Activated CD4-positive, alpha-beta T cell treated with anti-CD3 and anti-CD28 coated beads for 24 hours (primary cell): ENCODE results near the gene TRIM75.
"Not testable (repeated sequence)": the region's sequence is repeated elsewhere in the genome, so short reads cannot be mapped to it uniquely, and the experiment has no call there.

Experiments
- DNase-seq, 2 donors: peaks; one replicate each; pipeline ENCODE4 v3.0.0-alpha.2; 2020; ENCODE audit warnings: low read depth in 2 of 2

Gene TRIM75

GRCh38 chr4:165053645-165054044 is at the start of gene TRIM75:
TRIM75 (plus strand) TSS chr4:165053866; CDS start chr4:165059148, 5,282 bp downstream.
- no peak for DNase-seq

GRCh38 chr4:165005352-165005925 is 48.2 kb upstream of the TRIM75 start:
- DNase-seq = no peak

GRCh38 chr4:165006456-165006855 is 47.2 kb upstream of the TRIM75 start:
- no peak for DNase-seq

GRCh38 chr4:165006886-165007285 is 46.8 kb upstream of the TRIM75 start:
- DNase-seq = no peak

GRCh38 chr4:165009493-165010227 is 44.0 kb upstream of the TRIM75 start:
- DNase-seq = no peak

DNA sequence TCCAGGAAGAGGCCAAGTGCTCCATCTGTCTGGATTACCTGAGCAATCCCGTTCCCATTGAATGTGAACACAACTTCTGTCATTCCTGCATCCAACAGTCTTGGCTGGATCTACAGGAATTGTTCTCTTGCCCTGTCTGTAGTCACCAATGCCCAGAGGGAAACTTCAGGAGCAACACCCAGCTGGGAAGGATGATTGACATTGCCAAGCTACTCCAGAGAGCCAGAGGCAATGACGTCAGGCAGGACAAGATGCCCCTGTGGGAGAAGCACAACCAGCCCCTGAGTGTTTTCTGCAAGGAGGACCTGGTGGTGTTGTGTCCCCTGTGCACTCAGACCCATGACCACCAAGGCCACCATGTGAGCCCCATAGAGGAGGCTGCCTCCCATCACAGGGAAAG is 43.2 kb upstream of the TRIM75 start:
- no peak for DNase-seq

GRCh38 chr4:165010991-165011390 is 42.7 kb upstream of the TRIM75 start:
- DNase-seq = no peak

DNA sequence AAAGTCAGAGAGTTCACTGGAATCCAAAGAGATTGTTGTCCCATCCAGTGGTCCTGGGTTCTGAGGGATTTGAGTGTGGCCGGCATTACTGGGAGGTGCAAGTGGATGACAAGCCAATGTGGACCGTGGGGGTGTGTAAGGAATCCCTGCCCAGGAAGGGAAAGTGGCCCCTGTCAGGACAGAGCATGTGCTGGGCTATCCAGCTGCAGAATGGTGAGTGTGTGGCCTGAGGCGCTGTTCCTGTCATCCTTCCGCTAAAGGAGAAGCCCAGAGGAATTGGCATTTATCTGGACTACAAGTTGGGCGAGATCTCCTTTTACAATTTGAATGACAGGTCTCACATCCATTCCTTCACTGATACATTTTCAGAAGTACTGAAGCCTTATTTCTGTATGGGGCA is 42.3 kb upstream of the TRIM75 start:
- no peak for DNase-seq

DNA sequence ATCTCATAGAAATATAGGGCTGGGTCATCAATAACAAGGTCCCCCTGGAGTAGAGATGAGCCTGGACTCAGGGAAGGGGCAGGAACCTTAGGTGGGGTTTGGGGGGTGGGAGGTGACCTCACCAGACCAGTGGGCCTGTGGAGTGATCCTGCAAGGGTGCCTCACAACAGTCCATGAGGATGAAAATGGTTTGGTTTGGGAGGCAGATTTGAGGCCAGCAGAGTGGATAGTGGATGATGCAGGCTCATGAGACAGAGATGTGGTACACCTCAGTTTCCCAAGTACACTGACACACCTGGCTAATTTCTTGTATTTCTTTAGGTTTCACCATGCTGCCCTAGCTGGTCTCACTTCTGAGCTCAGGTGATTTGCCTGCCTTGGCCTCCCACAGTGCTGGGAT is 40.0 kb upstream of the TRIM75 start:
- DNase-seq = no peak

GRCh38 chr4:165016971-165017370 is 36.7 kb upstream of the TRIM75 start:
- no peak for DNase-seq

- not testable (repeated sequence) for DNase-seq
Observed at GRCh38 chr4:165019995-165020394, 33.7 kb upstream of the TRIM75 start.

DNA sequence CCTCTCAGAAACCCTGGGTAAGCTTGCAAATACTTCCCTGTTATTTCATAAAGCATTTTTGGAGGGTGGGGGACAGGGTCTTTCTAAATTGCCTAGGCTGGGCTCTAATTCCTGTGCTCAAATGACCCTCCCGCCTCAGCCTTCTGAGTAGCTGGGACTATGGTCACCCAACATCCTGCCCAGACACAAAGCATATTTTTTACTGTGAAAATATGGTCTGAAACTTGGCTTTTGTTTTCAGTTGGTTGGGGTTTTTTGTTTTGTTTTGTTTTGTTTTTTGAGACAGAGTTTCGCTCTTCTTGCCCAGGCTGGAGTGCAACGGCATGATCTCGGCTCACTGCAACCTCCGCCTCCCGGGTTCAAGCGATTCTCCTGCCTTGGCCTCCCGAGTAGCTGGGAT is 27.9 kb upstream of the TRIM75 start:
- not testable (repeated sequence) for DNase-seq

- no peak for DNase-seq
Observed at GRCh38 chr4:165027762-165028402, 25.8 kb upstream of the TRIM75 start.

- no peak for DNase-seq
Observed at GRCh38 chr4:165031436-165032211, 22.0 kb upstream of the TRIM75 start, which contains the start of gene TRIM60. TRIM60 (plus strand) TSS chr4:165031999; CDS start chr4:165040073, 8,074 bp downstream.

DNA sequence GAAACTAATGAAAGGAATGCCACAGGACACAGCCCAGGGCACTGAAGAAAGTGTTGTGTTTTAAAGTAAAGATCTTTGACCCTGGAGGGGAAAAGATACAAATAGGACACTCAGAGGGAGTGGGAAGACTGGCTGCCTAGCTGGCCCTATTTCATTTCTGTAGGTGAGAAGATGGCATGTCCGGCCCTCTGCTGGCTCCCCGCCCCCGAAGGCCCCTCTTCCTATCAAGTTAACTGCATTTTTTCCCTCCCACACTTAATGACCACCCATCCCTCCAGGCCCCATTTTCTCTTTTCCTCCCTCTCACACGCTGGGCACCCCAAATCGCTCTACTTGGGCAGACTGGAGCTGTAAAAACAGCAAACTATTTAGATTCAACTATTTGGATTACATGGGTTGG is 5.5 kb upstream of the TRIM75 start:
- DNase-seq = no peak

DNA sequence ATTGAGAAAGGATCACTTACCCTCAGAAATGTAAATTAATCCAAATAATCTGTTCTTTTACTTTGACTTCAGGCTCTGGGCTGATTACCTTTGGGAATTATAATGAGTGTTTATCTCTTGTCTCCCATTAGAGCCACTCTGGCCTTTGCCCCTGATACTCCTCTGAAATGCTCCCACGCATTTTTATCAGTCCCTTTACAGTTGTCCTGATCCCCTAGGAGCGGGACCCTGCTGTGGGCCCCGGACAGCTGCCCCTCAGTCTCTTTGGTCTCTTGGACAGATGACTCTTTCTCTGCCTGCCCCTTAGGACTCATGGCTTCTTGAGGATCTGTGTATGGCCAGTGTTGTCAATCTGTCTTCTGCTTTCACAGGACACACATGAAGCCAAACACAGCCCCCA is 1.0 kb upstream of the TRIM75 start:
- no peak for DNase-seq

GRCh38 chr4:165055601-165056000 is 1.9 kb downstream of the TRIM75 start:
- DNase-seq = no peak

- DNase-seq = no peak
Observed at GRCh38 chr4:165058666-165059065, 5.0 kb downstream of the TRIM75 start.

DNA sequence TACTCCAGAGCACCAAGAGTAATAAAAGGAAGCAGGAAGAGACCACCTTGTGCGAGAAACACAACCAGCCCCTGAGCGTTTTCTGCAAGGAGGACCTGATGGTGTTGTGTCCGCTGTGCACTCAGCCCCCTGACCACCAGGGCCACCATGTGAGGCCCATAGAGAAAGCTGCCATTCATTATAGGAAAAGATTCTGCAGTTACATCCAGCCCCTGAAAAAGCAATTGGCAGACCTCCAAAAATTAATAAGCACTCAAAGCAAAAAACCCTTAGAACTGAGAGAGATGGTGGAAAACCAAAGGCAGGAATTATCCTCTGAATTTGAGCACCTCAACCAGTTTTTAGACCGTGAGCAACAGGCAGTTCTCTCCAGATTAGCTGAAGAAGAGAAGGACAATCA is 5.7 kb downstream of the TRIM75 start:
- no peak for DNase-seq

DNA sequence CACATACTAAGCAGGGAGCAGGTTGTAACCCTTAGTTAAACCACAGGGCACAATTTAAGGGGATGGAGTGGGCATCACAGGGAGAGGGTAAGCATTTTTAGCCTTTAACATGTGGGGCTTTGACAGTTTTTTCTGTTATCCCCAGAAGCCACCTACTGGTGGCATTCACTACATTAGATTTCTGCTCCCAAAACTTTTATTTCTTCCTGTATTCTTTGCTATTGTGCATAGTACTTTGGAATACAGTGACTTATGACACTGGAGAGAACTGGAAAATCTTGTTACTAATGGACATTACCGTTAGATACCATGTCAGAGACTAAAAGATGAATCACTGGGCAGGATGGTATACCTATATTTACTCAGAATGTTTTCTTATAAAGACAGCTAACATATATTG is 7.3 kb downstream of the TRIM75 start:
- DNase-seq = no peak

- DNase-seq = no peak
Observed at GRCh38 chr4:165070560-165070959, 16.9 kb downstream of the TRIM75 start.

DNA sequence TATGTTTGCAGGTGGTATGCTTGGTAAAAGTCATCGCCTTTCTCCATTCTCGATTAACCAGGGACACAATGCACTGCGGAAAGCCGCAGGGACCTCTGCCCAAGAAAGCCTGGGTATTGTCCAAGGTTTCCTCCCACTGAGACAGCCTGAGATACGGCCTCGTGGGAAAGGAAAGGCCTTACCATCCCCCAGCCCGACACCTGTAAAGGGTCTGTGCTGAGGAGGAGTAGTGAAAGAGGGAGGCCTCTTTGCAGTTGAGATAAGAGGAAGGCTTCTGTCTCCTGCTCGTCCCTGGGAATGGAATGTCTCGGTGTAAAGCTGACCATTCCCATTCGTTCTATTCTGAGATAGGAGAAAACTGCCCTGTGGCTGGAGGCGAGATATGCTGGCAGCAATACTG is 19.7 kb downstream of the TRIM75 start:
- DNase-seq = not testable (repeated sequence)
